K562 (cell line): ENCODE measurements around the gene PPFIA1. TPM values are rescaled to one million over a fixed set of nuclear protein-coding genes. Genes with fewer than 3 reads are reported as not detected.
A peak's percentile ranks its signal among the peaks of the same experiment; 100 is the strongest.

ENCODE experiments used
- CTCF ChIP-seq, 3 experiments: IDR thresholded peaks in 2 of 3; conservative IDR thresholded peaks in 1 of 3; 2 replicates each; pipeline ENCODE4 v1.5.1; 2011 to 2012; ENCODE audit warnings: low read length in 3 of 3, mild to moderate bottlenecking in 3 of 3, control low read depth in 2 of 3, improper control_type of control experiment in 1 of 3, inconsistent platforms in 1 of 3, low read depth in 1 of 3, mixed read lengths in 1 of 3, moderate library complexity in 1 of 3; ENCODE audit not compliant: insufficient read depth in 2 of 3
- ETV5 ChIP-seq: sonication (generic); formaldehyde crosslinking; IDR thresholded peaks from 2 replicates; pipeline ENCODE4 v1.4.0; 2020; ENCODE audit warnings: low read depth, mild to moderate bottlenecking, missing genetic modification reagents
- HMGN3 ChIP-seq: IDR thresholded peaks from 2 replicates; pipeline ENCODE4 v1.6.1; 2011; ENCODE audit warnings: borderline replicate concordance, low read depth, mild to moderate bottlenecking, mixed read lengths, low read length; ENCODE audit not compliant: insufficient read length; ENCODE audit errors: extremely low read depth
- MYBL2 ChIP-seq, 2 experiments: fragments of 450-650 bp in 1 of 2; sonication (generic) in 1 of 2; formaldehyde crosslinking in 1 of 2; IDR thresholded peaks; 2 replicates each; pipeline versions ENCODE4 v1.6.1 to v1.8.1; 2017 to 2022; ENCODE audit warnings: borderline replicate concordance in 1 of 2, inconsistent platforms in 1 of 2, low read depth in 1 of 2, mild to moderate bottlenecking in 1 of 2, missing genetic modification reagents in 1 of 2, moderate library complexity in 1 of 2
- TFAP4 ChIP-seq: sonication (generic); formaldehyde crosslinking; IDR thresholded peaks from 2 replicates; pipeline ENCODE4 v1.8.0; 2022; ENCODE audit warnings: missing genetic modification reagents, mild to moderate bottlenecking, moderate library complexity, borderline replicate concordance
- YY1 ChIP-seq, 3 experiments: IDR thresholded peaks; 2 replicates each; pipeline ENCODE4 v1.6.1; 2011; ENCODE audit warnings: low read length in 2 of 3, mild to moderate bottlenecking in 2 of 3, moderate library complexity in 2 of 3, borderline replicate concordance in 1 of 3, control low read depth in 1 of 3, low read depth in 1 of 3; ENCODE audit not compliant: insufficient read depth in 3 of 3, insufficient replicate concordance in 2 of 3, control insufficient read depth in 1 of 3, insufficient read length in 1 of 3; ENCODE audit errors: extremely low read depth in 1 of 3
- polyA plus RNA-seq, 8 experiments: library from polyadenylated mRNA; depleted of rRNA in 4 of 8; stranded (reverse) in 5 of 8; unstranded in 3 of 8; fragments of >200 nt; fragmentation: Nextera tagmentation in 2 of 8; fragmentation: Illumina TruSeq in 1 of 8; extraction: Ambion mirVana in 2 of 8; extraction: Trizol in 1 of 8; gene quantifications; 2 replicates each; pipeline versions ENCODE4 v1.2.1 to v1.2.3, GENCODE V29; 2011 to 2014; ENCODE audit warnings: inconsistent platforms in 1 of 8, missing spikeins in 1 of 8
- total RNA-seq, 7 experiments: library from RNA; depleted of rRNA in 6 of 7; stranded (reverse); fragments of >200 nt in 6 of 7; fragmentation: Illumina TruSeq in 2 of 7; extraction: Trizol in 2 of 7; gene quantifications; 2 replicates each; pipeline versions ENCODE4 v1.2.1 to v1.2.3, GENCODE V29; 2011 to 2021; ENCODE audit warnings: low replicate concordance in 1 of 7
- TF ChIP-seq, protein P1 (sequence below), 2 experiments: fragments of 450-650 bp; formaldehyde crosslinking in 1 of 2; IDR thresholded peaks; 2 replicates each; pipeline versions ENCODE4 v1.4.0 to v1.6.1; 2014 to 2020; ENCODE audit warnings: mild to moderate bottlenecking in 2 of 2, borderline replicate concordance in 1 of 2, low read depth in 1 of 2
- TF ChIP-seq, protein P2 (sequence below): fragments of 200-800 bp; sonication (Bioruptor generic); IDR thresholded peaks from 2 replicates; pipeline ENCODE4 v1.6.1; 2017; ENCODE audit warnings: missing genetic modification characterization, missing compliant biosample characterization
- TF ChIP-seq, protein P3 (sequence below): fragments of 450-650 bp; IDR thresholded peaks from 2 replicates; pipeline ENCODE4 v1.6.1; 2016

PPFIA1 gene
- total and polyA plus RNA-seq, 9 of the 15 experiments (the other 6 are each of a cell fraction or from before 2014, with no cell fraction given) = 9.9 to 41.5 (median 28.5) TPM

GRCh38 chr11:70226967-70227366 is 43.5 kb upstream of the PPFIA1 start (continued):
- TF ChIP-seq, protein P1, sequence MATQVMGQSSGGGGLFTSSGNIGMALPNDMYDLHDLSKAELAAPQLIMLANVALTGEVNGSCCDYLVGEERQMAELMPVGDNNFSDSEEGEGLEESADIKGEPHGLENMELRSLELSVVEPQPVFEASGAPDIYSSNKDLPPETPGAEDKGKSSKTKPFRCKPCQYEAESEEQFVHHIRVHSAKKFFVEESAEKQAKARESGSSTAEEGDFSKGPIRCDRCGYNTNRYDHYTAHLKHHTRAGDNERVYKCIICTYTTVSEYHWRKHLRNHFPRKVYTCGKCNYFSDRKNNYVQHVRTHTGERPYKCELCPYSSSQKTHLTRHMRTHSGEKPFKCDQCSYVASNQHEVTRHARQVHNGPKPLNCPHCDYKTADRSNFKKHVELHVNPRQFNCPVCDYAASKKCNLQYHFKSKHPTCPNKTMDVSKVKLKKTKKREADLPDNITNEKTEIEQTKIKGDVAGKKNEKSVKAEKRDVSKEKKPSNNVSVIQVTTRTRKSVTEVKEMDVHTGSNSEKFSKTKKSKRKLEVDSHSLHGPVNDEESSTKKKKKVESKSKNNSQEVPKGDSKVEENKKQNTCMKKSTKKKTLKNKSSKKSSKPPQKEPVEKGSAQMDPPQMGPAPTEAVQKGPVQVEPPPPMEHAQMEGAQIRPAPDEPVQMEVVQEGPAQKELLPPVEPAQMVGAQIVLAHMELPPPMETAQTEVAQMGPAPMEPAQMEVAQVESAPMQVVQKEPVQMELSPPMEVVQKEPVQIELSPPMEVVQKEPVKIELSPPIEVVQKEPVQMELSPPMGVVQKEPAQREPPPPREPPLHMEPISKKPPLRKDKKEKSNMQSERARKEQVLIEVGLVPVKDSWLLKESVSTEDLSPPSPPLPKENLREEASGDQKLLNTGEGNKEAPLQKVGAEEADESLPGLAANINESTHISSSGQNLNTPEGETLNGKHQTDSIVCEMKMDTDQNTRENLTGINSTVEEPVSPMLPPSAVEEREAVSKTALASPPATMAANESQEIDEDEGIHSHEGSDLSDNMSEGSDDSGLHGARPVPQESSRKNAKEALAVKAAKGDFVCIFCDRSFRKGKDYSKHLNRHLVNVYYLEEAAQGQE (IDR thresholded peaks at IDR 0.05; ENCODE audit: borderline replicate concordance) = peak; percentile 47; the same call in 1 of the 2 replicates
- TF ChIP-seq, protein P1 (CRISPR knock-in tag; IDR thresholded peaks at IDR 0.05; ENCODE audit: low read depth) = no peak
- no peak for TF ChIP-seq HMGN3
- TF ChIP-seq, protein P2, sequence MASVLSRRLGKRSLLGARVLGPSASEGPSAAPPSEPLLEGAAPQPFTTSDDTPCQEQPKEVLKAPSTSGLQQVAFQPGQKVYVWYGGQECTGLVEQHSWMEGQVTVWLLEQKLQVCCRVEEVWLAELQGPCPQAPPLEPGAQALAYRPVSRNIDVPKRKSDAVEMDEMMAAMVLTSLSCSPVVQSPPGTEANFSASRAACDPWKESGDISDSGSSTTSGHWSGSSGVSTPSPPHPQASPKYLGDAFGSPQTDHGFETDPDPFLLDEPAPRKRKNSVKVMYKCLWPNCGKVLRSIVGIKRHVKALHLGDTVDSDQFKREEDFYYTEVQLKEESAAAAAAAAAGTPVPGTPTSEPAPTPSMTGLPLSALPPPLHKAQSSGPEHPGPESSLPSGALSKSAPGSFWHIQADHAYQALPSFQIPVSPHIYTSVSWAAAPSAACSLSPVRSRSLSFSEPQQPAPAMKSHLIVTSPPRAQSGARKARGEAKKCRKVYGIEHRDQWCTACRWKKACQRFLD (CRISPR knock-in tag) = no peak
- peak; percentile 64 to 78 (median 73) for TF ChIP-seq CTCF (IDR thresholded peaks at IDR 0.05 in 2 of 3, conservative IDR thresholded peaks at IDR 0.05 in 1 of 3; ENCODE audit: insufficient read depth in 2 of 3, low read depth in 1 of 3, low read length in 3 of 3)
- no peak for TF ChIP-seq YY1 (IDR thresholded peaks at IDR 0.05; ENCODE audit: borderline replicate concordance in 1 of 3, control insufficient read depth in 1 of 3, extremely low read depth in 1 of 3, insufficient read depth in 3 of 3, insufficient read length in 1 of 3, insufficient replicate concordance in 2 of 3, low read depth in 1 of 3, low read length in 2 of 3)
- TF ChIP-seq MYBL2 (IDR thresholded peaks at IDR 0.05; ENCODE audit: low read depth) = no peak
- no peak for TF ChIP-seq MYBL2 (CRISPR knock-in tag; IDR thresholded peaks at IDR 0.05; ENCODE audit: borderline replicate concordance)
- TF ChIP-seq ETV5 (CRISPR knock-in tag) = no peak
- TF ChIP-seq, protein P3, sequence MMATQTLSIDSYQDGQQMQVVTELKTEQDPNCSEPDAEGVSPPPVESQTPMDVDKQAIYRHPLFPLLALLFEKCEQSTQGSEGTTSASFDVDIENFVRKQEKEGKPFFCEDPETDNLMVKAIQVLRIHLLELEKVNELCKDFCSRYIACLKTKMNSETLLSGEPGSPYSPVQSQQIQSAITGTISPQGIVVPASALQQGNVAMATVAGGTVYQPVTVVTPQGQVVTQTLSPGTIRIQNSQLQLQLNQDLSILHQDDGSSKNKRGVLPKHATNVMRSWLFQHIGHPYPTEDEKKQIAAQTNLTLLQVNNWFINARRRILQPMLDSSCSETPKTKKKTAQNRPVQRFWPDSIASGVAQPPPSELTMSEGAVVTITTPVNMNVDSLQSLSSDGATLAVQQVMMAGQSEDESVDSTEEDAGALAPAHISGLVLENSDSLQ = no peak
- peak; percentile 38; the same call in 1 of the 2 replicates for TF ChIP-seq TFAP4
